H1 (cell line): ENCODE measurements around the gene SMAP1. TPM values are rescaled to one million over a fixed set of nuclear protein-coding genes. Genes with fewer than 3 reads are reported as not detected.

Source experiments
- CREB1 ChIP-seq: IDR thresholded peaks from 2 replicates; pipeline ENCODE4 v1.6.1; 2012; ENCODE audit warnings: inconsistent platforms
- HDAC6 ChIP-seq: IDR thresholded peaks from one replicate; pipeline ENCODE4 v1.7.1; 2012; ENCODE audit warnings: low read depth, mild to moderate bottlenecking, inconsistent platforms, low read length, moderate library complexity
- NANOG ChIP-seq: IDR thresholded peaks from 2 replicates; pipeline ENCODE4 v1.6.1; 2011; ENCODE audit warnings: low read length, low read depth, mild to moderate bottlenecking, inconsistent platforms; ENCODE audit not compliant: insufficient read depth, poor library complexity, severe bottlenecking
- RNF2 ChIP-seq: fragments of 200-900, 300-1000 bp; sonication (generic); IDR thresholded peaks from 2 replicates; pipeline ENCODE4 v1.7.1; 2016; ENCODE audit warnings: borderline replicate concordance, low read depth, mild to moderate bottlenecking, antibody characterized with exemption, low read length; ENCODE audit not compliant: poor library complexity, severe bottlenecking; ENCODE audit errors: missing control alignments
- SP2 ChIP-seq: IDR thresholded peaks from 2 replicates; pipeline ENCODE4 v1.6.1; 2012; ENCODE audit warnings: mild to moderate bottlenecking, low read length, inconsistent platforms
- SUZ12 ChIP-seq: fragments of 200-600 bp; sonication (generic); IDR thresholded peaks from 2 replicates; pipeline ENCODE4 v1.6.1; 2012; ENCODE audit warnings: mild to moderate bottlenecking, inconsistent platforms, low read length, moderate library complexity, mixed read lengths
- polyA plus RNA-seq, 7 experiments: library from polyadenylated mRNA; depleted of rRNA in 3 of 7; stranded (reverse) in 5 of 7; unstranded in 2 of 7; fragments of >200 nt in 5 of 7; fragments of 200-250 nt in 2 of 7; gene quantifications; 1 replicate in 5 of 7; 2 replicates in 1 of 7; 4 replicates in 1 of 7; pipeline versions ENCODE4 v1.2.1 to v1.2.3, GENCODE V29; 2011 to 2013; ENCODE audit warnings: missing spikeins in 2 of 7, mixed read lengths in 2 of 7
- total RNA-seq: library from RNA; stranded (reverse); fragmentation: NEBNext Ultra II Directional; extraction: Animal tissue kit (Norgen Biotek cat#: 25700); gene quantifications from 2 replicates; pipeline ENCODE4 v1.2.1, GENCODE V29; 2021

Gene SMAP1
- total and polyA plus RNA-seq, 2 of the 8 experiments (the other 6 are each of a cell fraction or from before 2014, with no cell fraction given): 18.8 to 32.4 TPM

DNA sequence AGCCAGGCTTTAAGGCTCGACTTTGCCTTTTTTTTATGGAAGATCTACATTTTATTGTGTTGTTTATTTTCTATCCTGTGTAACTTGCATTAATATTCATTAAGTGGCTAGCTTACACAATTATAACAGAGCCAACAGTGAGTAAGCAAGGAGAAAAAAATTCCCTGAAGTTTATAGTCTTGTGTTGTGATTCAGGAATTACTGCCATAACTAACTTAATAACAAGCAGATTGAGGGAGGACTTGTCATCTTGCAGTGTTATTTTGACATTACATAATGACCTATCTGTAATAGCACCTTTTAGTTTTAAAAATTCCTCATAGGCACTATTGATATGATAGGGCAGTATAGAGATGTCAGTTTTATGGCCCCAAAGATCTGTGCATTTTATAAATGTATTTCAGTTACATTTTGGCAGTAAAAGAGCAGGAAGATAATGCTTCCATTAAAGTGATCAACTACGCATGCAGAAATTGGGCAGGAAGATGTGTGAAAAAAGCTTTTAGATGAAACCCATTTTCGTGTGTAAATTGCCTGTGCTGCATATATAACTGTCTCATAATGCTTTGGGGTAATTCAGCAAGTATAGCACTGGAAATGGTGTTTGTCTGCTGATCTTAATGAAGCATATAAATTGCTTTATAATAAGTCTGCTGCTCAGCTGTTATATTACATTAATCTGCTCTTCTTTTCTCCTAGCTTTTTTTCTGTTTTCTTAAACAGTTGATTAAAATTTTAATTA lies 123.0 kb downstream of the SMAP1 start (continued):
- no peak for TF ChIP-seq CREB1
- no peak for TF ChIP-seq HDAC6
- TF ChIP-seq RNF2: no peak
- no peak for TF ChIP-seq SUZ12
- TF ChIP-seq SP2: no peak
- no peak for TF ChIP-seq NANOG
